HL-60 (cell line): ENCODE data around the gene ZNF546.

Source experiments
- DNase-seq, 2 experiments: peaks; one replicate each; pipeline ENCODE4 v3.0.0-alpha.2; 2010 to 2020; ENCODE audit warnings: low read depth in 1 of 2, low spot score in 1 of 2
- H3K27ac ChIP-seq: fragments of 250-450 bp; sonication (Bioruptor Pico); replicated peaks from 2 replicates; pipeline ENCODE4 v1.5.1; 2020; ENCODE audit warnings: mild to moderate bottlenecking, moderate library complexity
- H3K27me3 ChIP-seq: fragments of 250-450 bp; sonication (Bioruptor Pico); 2 replicates; pipeline ENCODE4 v1.5.1; 2021; ENCODE audit warnings: mild to moderate bottlenecking, moderate library complexity; ENCODE audit not compliant: insufficient read depth, poor library complexity, severe bottlenecking
- H3K4me3 ChIP-seq: replicated peaks from 2 replicates; pipeline ENCODE4 v1.5.1; 2011; ENCODE audit warnings: mild to moderate bottlenecking, control low read depth, low read length; ENCODE audit not compliant: insufficient read depth
- GABPA ChIP-seq: IDR thresholded peaks from 2 replicates; pipeline ENCODE4 v1.6.1; 2012; ENCODE audit warnings: low read depth
- POLR2AphosphoS5 ChIP-seq: IDR thresholded peaks from 2 replicates; pipeline ENCODE4 v1.6.1; 2012; ENCODE audit warnings: low read depth
- REST ChIP-seq: IDR thresholded peaks from 2 replicates; pipeline ENCODE4 v1.6.1; 2012; ENCODE audit warnings: low read depth; ENCODE audit not compliant: insufficient replicate concordance
- SPI1 ChIP-seq: IDR thresholded peaks from 2 replicates; pipeline ENCODE4 v1.6.1; 2012; ENCODE audit warnings: low read depth, mild to moderate bottlenecking, borderline replicate concordance
- TF ChIP-seq, protein P1 (sequence below): IDR thresholded peaks from one replicate; pipeline ENCODE4 v1.5.1; 2011; ENCODE audit warnings: low read length, control low read depth, inconsistent platforms; ENCODE audit not compliant: insufficient read depth

Gene ZNF546

DNA sequence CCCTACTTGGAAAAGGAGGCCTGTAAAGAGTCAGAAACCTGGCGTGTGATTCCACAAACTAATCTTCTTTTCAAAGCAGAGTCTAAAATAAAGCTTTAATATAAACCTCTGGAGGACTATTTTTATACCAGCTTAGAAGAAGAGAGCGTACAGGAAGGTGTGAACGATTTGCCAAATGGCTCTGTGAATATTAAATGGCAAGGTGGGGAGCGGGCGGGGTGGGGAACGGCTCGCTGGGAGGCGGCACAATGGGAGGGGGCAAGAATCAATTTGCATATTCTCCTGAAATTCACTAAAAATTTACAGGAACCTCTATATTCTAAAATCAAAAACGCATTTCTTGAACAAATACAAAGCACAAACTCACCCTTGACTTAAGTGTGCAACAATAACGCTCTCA, 58.2 kb downstream of the ZNF546 start:
- no peaks in the 10 kb centered on the region for H3K27me3 ChIP-seq
- TF ChIP-seq REST (no peak), GABPA (no peak), SPI1 (no peak), POLR2AphosphoS5 (no peak)
- TF ChIP-seq, protein P1, sequence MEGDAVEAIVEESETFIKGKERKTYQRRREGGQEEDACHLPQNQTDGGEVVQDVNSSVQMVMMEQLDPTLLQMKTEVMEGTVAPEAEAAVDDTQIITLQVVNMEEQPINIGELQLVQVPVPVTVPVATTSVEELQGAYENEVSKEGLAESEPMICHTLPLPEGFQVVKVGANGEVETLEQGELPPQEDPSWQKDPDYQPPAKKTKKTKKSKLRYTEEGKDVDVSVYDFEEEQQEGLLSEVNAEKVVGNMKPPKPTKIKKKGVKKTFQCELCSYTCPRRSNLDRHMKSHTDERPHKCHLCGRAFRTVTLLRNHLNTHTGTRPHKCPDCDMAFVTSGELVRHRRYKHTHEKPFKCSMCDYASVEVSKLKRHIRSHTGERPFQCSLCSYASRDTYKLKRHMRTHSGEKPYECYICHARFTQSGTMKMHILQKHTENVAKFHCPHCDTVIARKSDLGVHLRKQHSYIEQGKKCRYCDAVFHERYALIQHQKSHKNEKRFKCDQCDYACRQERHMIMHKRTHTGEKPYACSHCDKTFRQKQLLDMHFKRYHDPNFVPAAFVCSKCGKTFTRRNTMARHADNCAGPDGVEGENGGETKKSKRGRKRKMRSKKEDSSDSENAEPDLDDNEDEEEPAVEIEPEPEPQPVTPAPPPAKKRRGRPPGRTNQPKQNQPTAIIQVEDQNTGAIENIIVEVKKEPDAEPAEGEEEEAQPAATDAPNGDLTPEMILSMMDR, result no peak
- peak overlapping the region; percentile 97 for H3K4me3 ChIP-seq
- no peak for DNase-seq
- peak overlapping the region; percentile 72 for H3K27ac ChIP-seq

DNA sequence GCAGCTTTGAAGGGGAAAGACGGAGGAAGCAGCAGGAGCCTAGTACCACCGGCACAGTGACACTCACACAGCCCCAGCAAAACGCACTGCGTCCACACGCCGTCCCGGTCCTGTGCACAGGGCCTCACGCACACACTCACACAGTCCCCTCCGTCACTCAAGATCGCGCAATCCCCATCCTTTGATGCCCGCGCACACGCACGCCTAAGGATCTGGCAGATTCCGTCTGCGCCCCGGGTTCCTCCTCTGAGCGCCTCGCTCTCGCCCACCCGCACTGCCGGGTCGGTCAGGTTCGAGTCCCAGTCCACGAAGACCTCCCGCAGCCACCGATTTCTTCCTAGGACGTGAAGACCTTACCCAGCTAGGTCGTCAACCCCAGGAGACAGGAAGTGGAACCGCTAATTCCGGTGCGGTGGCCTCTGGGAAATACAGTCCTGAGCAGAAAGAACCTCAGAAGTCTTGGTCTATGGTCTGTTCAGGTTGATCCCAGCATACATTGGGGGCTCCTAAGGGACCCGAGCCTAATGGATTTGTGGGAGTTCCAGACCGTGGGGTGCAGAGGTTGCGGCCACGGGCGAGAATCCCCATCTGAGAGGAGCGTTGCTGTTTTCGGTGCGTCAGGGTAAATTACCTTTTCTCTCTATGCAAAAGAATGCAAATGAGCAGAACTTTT, 59.1 kb downstream of the ZNF546 start, which contains the start of gene ZNF780B:
Gene ZNF780B, minus strand, starts transcription at position 400 of the 673 bp plus-strand sequence. CDS start 5,899 bp downstream, outside the sequence.
- Histone ChIP-seq H3K27ac (peak within 1 kb of the TSS; percentile 72), H3K27me3 (no peaks in the 10 kb centered on the region), H3K4me3 (peak within 1 kb of the TSS; percentile 97)
- peak; percentile 69 for TF ChIP-seq SPI1
- TF ChIP-seq REST, result no peak
- TF ChIP-seq GABPA, result peak; percentile 91
- DNase-seq, result peak; percentile 68 to 85

DNA sequence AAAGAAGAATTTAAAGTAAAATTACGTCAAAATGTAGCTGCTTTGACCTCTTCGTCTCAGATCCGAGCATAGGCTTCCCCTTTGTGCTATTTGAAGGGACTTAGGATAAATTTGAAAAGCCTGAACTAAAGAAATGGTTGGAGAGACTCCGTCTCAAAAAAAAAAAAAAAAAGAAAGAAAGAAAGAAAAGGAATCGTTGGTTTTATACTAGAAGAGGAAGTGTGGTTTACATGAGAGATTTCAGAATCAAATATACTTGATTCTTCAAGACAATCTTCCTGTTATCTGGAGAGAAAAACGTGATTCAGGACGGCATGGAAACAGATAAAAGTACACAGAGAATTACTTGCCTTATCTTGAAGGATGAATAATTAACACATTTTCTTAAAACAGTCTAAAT, 59.6 kb downstream of the ZNF546 start:
- peak overlapping the region; percentile 72 for H3K27ac ChIP-seq
- H3K4me3 ChIP-seq, result peak overlapping the region; percentile 97
- no peaks in the 10 kb centered on the region for H3K27me3 ChIP-seq
- no peak for DNase-seq
- peak; percentile 59 for TF ChIP-seq SPI1
- TF ChIP-seq, protein P1, result no peak

DNA sequence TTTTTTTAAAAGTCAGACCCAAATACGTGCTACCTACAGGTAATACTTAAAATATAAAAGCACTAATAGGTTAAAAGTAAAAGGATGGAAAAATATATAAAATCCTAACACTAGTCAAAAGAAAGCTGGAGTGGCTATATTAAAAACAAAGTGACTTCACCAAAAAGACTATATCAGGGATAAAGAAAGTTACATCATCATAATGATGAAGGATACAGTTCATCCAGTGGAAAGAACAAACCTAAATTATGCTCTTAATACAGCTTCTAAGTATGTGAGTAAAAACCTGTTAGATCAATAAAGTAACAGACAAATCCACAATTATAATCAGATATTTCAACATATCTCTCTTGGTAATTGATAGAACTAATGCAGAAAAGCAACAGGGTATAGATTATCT, 60.3 kb downstream of the ZNF546 start:
- DNase-seq, result no peak
- Histone ChIP-seq H3K27ac (no peak overlapping the region), H3K27me3 (no peaks in the 10 kb centered on the region), H3K4me3 (no peak overlapping the region)
- TF ChIP-seq SPI1 (no peak), GABPA (no peak), POLR2AphosphoS5 (no peak), REST (no peak)
- TF ChIP-seq, protein P1, result no peak
